ENCODE data around the gene NSUN7.

Gene NSUN7

DNA sequence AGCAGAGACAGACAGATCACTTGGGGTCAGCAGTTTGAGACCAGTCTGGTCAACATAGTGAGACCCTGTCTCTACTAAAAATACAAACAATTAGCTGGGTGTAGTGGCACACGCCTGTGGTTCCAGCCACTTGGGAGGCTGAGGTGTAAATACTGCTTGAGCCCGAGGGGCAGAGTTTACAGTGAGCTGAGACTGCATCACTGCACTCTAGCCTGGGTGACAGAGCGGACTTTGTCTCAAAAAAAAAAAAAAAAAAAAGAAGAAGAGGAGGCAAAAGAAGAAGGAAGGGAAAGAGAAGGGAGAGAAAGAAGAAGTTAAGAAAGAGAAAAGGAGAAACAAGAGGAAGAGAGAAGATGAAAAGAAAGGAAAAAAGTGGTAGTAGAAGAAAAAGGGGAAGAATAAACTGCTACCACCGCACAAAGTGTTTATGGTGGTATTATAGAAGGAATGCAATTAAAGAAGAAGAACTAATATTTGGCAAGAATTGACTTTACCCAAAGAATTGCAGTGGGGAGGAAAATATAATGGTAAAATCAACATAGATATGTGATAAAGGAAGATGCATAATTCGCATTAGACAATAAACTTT lies 19.6 kb upstream of the NSUN7 start:
- no peaks in the 10 kb centered on the region for H3K9me3 ChIP-seq (ENCODE audit: insufficient read depth, low read depth, low read length)

GRCh38 chr4:40731361-40731760 lies 18.4 kb upstream of the NSUN7 start:
- no peaks in the 10 kb centered on the region for H3K79me2 ChIP-seq (ENCODE audit: insufficient read depth, low read length)
- H3K4me2 ChIP-seq (ENCODE audit: low read depth, low read length, poor library complexity, severe bottlenecking): no peak overlapping the region
- H3F3A ChIP-seq (ENCODE audit: low read depth): no peaks in the 10 kb centered on the region
- no peaks in the 10 kb centered on the region for H3K9me3 ChIP-seq (ENCODE audit: insufficient read depth, low read depth, low read length)
- H4K20me1 ChIP-seq (ENCODE audit: insufficient read depth, low read length, poor library complexity, severe bottlenecking): no peaks in the 10 kb centered on the region
- H3K9me2 ChIP-seq (replicated peaks; ENCODE audit: low read depth, low read length): no peaks in the 10 kb centered on the region
- no peaks in the 10 kb centered on the region for H3K4me1 ChIP-seq (ENCODE audit: insufficient read depth, low read length, poor library complexity, severe bottlenecking)
- H3K27me3 ChIP-seq (ENCODE audit: insufficient read depth, low read length, poor library complexity, severe bottlenecking): no peaks in the 10 kb centered on the region
- H3K36me3 ChIP-seq (ENCODE audit: insufficient read depth, low read length): no peaks in the 10 kb centered on the region
- no peak overlapping the region for H2AFZ ChIP-seq (ENCODE audit: low read length)
- TF ChIP-seq, protein P1, sequence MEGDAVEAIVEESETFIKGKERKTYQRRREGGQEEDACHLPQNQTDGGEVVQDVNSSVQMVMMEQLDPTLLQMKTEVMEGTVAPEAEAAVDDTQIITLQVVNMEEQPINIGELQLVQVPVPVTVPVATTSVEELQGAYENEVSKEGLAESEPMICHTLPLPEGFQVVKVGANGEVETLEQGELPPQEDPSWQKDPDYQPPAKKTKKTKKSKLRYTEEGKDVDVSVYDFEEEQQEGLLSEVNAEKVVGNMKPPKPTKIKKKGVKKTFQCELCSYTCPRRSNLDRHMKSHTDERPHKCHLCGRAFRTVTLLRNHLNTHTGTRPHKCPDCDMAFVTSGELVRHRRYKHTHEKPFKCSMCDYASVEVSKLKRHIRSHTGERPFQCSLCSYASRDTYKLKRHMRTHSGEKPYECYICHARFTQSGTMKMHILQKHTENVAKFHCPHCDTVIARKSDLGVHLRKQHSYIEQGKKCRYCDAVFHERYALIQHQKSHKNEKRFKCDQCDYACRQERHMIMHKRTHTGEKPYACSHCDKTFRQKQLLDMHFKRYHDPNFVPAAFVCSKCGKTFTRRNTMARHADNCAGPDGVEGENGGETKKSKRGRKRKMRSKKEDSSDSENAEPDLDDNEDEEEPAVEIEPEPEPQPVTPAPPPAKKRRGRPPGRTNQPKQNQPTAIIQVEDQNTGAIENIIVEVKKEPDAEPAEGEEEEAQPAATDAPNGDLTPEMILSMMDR (conservative IDR thresholded peaks at IDR 0.05; ENCODE audit: low read length): no peak
- TF ChIP-seq EZH2phosphoT487 (IDR thresholded peaks at IDR 0.05; ENCODE audit: borderline replicate concordance): no peak
- H3K4me3 ChIP-seq (ENCODE audit: low read length, poor library complexity, severe bottlenecking): no peak overlapping the region
- no peak overlapping the region for H3K9ac ChIP-seq (ENCODE audit: low read depth, low read length, poor library complexity, severe bottlenecking)

More for the DNA sequence above, 19.6 kb upstream of the NSUN7 start:
- Histone ChIP-seq H3K9ac (ENCODE audit: low read depth, low read length, poor library complexity, severe bottlenecking) (no peak overlapping the region), H3K9me2 (replicated peaks; ENCODE audit: low read depth, low read length) (no peaks in the 10 kb centered on the region), H3K27me3 (ENCODE audit: insufficient read depth, low read length, poor library complexity, severe bottlenecking) (no peaks in the 10 kb centered on the region), H3K4me1 (ENCODE audit: insufficient read depth, low read length, poor library complexity, severe bottlenecking) (no peaks in the 10 kb centered on the region), H3K79me2 (ENCODE audit: insufficient read depth, low read length) (no peaks in the 10 kb centered on the region), H3K4me2 (ENCODE audit: low read depth, low read length, poor library complexity, severe bottlenecking) (no peak overlapping the region), H3K4me3 (ENCODE audit: low read length, poor library complexity, severe bottlenecking) (no peak overlapping the region), H3F3A (ENCODE audit: low read depth) (no peaks in the 10 kb centered on the region), H3K36me3 (ENCODE audit: insufficient read depth, low read length) (no peaks in the 10 kb centered on the region), H2AFZ (ENCODE audit: low read length) (no peak overlapping the region), H4K20me1 (ENCODE audit: insufficient read depth, low read length, poor library complexity, severe bottlenecking) (no peaks in the 10 kb centered on the region)
- no peak for TF ChIP-seq EZH2phosphoT487 (IDR thresholded peaks at IDR 0.05; ENCODE audit: borderline replicate concordance)
- TF ChIP-seq, protein P1 (conservative IDR thresholded peaks at IDR 0.05; ENCODE audit: low read length): no peak

DNA sequence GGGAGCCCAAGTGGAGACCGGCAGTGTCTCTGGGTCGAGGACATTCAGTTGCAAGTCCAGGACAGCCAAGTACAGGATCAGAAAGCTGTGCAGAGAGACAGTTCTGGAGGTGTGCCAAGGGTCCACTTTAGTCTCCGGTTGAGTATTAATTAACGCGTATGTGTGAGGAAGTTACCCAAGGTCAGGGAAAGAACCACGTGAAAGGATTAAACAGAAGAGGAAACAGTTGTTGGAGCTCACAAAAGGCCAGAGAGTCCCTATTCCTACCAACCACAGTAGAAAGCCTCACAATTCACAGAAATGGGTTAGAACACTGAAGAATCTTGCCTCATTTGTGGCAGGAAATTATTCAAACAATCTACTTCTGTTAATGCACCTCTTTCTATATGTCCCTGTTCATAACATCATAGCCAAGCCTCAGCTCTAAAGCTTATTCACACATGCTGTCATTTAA lies 17.9 kb upstream of the NSUN7 start:
- H4K20me1 ChIP-seq (ENCODE audit: insufficient read depth, low read length, poor library complexity, severe bottlenecking): no peaks in the 10 kb centered on the region
- TF ChIP-seq, protein P1 (conservative IDR thresholded peaks at IDR 0.05; ENCODE audit: low read length): no peak
- no peak overlapping the region for H3K4me2 ChIP-seq (ENCODE audit: low read depth, low read length, poor library complexity, severe bottlenecking)
- H3K79me2 ChIP-seq (ENCODE audit: insufficient read depth, low read length): no peaks in the 10 kb centered on the region
- H3F3A ChIP-seq (ENCODE audit: low read depth): no peaks in the 10 kb centered on the region
- no peak overlapping the region for H3K4me3 ChIP-seq (ENCODE audit: low read length, poor library complexity, severe bottlenecking)
- no peaks in the 10 kb centered on the region for H3K4me1 ChIP-seq (ENCODE audit: insufficient read depth, low read length, poor library complexity, severe bottlenecking)
- no peaks in the 10 kb centered on the region for H3K9me3 ChIP-seq (ENCODE audit: insufficient read depth, low read depth, low read length)
- no peak overlapping the region for H2AFZ ChIP-seq (ENCODE audit: low read length)
- no peaks in the 10 kb centered on the region for H3K27me3 ChIP-seq (ENCODE audit: insufficient read depth, low read length, poor library complexity, severe bottlenecking)
- H3K36me3 ChIP-seq (ENCODE audit: insufficient read depth, low read length): no peaks in the 10 kb centered on the region
- H3K9me2 ChIP-seq (replicated peaks; ENCODE audit: low read depth, low read length): no peaks in the 10 kb centered on the region
- H3K9ac ChIP-seq (ENCODE audit: low read depth, low read length, poor library complexity, severe bottlenecking): no peak overlapping the region

Measured in Loucy (cell line).